ENCODE results near the gene EEIG1. TPM values are rescaled to one million over a fixed set of nuclear protein-coding genes. Genes with fewer than 3 reads are reported as not detected.

Gene EEIG1
- total and polyA plus RNA-seq, 9 of the 15 experiments (the other 6 are each of a cell fraction or from before 2014, with no cell fraction given), result 0.17 to 16.7 (median 3.6) TPM

- TF ChIP-seq ZNF592 (IDR thresholded peaks at IDR 0.05) (no peak), CC2D1A (IDR thresholded peaks at IDR 0.05) (0 out of 2 replicates have a peak, but pooled peaks have one; percentile 10), KDM1A (IDR thresholded peaks at IDR 0.05) (peak; percentile 78 to 84), MTA3 (IDR thresholded peaks at IDR 0.05; ENCODE audit: borderline replicate concordance) (no peak), YBX1 (IDR thresholded peaks at IDR 0.05) (no peak), ZNF24 (IDR thresholded peaks at IDR 0.05) (peak; percentile 17; the same call in 1 of the 2 replicates), BCOR (IDR thresholded peaks at IDR 0.05) (peak; percentile 97), NUFIP1 (IDR thresholded peaks at IDR 0.05; ENCODE audit: partially characterized antibody) (no peak), HDAC2 (IDR thresholded peaks at IDR 0.05) (peak; percentile 73; the same call in 1 of the 2 replicates), CBX1 (IDR thresholded peaks at IDR 0.05; ENCODE audit: low read depth) (peak; percentile 64; the same call in 1 of the 2 replicates), BCL6 (CRISPR knock-in tag; IDR thresholded peaks at IDR 0.05) (no peak), SMAD4 (CRISPR knock-in tag; conservative IDR thresholded peaks at IDR 0.05) (no peak), TAF1 (IDR thresholded peaks at IDR 0.05; ENCODE audit: control insufficient read depth, extremely low read depth, insufficient read depth, low read length, severe bottlenecking) (no peak), EP400 (IDR thresholded peaks at IDR 0.05) (no peak), TAF9B (IDR thresholded peaks at IDR 0.05; ENCODE audit: partially characterized antibody) (no peak), ADNP (tag; IDR thresholded peaks at IDR 0.05) (peak; percentile 87), PCBP2 (IDR thresholded peaks at IDR 0.05; ENCODE audit: low read depth, low read length, poor library complexity, severe bottlenecking) (no peak), ZNF384 (IDR thresholded peaks at IDR 0.05; ENCODE audit: low read depth, low read length) (peak; percentile 82), OTX1 (CRISPR knock-in tag; IDR thresholded peaks at IDR 0.05) (no peak)
Observed at GRCh38 chr9:127993721-127994120, 12.9 kb upstream of the EEIG1 start (continued).

Data from K562 (cell line).